RCC 7860 (cell line): ENCODE results near the gene TFAM.

Experiments used
- DNase-seq: peaks from one replicate; pipeline ENCODE4 v3.0.0-alpha.2; 2015; ENCODE audit warnings: low spot score
- FAIRE-seq: peaks from 2 replicates; lab custom pipeline; 2012; peaks lifted over from hg19 to GRCh38; lab: Jason Lieb, UNC

Gene TFAM

DNA sequence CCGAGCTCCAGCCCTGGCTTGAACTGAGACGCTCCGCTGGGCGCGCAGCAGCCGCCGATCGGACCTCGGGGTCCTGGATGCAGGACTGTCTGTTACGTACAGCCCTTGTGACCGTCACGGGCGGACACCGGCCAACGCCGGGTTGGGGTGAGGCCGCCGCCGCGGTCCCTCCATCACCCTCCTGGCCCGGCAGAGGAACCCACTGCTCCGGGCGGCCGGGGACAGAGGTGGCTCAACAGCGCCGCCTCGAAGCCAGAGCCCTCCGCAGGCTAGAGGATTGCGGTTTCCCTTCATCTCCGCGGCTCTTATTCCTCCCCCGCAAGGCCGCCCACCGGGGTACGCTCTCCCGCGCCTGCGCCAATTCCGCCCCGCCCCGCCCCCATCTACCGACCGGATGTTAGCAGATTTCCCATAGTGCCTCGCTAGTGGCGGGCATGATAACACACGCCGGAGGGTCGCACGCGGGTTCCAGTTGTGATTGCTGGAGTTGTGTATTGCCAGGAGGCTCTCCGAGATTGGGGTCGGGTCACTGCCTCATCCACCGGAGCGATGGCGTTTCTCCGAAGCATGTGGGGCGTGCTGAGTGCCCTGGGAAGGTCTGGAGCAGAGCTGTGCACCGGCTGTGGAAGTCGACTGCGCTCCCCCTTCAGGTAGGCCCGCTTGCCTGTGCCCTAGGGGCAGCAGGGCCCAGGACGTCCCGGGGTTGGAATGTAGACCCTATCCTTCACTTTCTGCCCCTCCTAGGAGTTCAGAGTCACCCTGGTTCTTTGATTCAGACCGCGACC, at the start of gene TFAM:
TSS of gene TFAM (plus strand) at position 412 of the 785 bp plus-strand sequence. CDS start at position 550, 138 bp downstream.
- peak; percentile 68 for FAIRE-seq
- peak; percentile 86 for DNase-seq

DNA sequence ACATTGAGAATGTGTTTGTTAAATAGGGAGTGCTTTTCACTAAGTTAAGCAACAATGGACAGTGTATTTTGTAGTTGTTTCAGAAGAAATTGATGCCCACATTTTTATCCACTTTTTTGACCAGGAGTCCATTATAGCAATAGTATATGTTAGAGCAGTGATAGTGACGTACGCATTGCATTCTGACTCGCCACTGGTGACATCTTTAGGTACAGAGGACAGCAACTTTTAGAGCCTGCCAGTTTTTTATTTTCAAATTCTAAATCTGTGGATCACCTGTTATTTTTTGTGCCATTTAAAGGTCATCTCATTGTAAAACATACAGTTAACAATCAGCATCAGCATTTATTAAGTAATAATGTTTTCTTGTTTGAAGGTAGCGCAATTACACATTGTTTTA, 49.0 kb upstream of the TFAM start:
- FAIRE-seq, result no peak

DNA sequence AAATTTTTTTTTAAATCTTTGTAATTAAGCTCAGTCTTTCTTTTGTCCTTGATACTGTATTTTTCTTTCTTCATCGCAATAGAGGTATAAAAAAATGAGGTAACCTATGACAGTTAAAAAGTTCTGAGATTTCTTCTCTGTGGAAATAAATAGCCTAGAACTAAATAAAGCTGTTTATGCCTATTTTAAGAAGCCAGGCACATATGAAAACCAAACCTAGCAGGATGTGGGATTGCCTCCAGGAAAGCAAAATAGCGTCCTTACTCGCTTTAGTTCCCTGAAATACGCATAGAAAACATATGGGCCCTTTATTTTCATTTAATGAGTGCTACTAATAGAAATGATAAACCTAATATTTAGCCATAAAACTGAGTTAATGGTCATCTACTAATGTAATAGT, 43.8 kb upstream of the TFAM start:
- no peak for DNase-seq
- no peak for FAIRE-seq

More for the DNA sequence above, 49.0 kb upstream of the TFAM start:
- no peak for DNase-seq

DNA sequence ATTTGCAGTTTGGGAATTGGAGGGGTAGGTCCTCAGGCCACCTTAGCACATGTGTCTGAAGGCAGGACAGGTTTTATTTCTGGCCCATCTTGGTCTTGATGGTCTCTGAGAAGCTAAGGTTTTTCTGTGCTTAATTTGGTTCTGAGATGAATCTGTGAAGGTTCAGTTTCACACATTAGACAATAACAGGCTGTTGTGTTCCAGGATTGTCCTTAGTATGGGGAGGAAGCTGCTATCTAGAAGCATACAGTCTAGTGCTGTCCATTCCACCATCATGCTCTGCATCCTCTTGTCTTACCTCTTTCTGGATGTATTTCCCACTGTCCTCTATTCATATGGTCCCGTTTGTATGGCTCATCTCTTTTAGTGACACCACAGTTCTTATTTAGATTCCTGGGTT, 43.3 kb upstream of the TFAM start:
- DNase-seq (no peak), FAIRE-seq (no peak)

DNA sequence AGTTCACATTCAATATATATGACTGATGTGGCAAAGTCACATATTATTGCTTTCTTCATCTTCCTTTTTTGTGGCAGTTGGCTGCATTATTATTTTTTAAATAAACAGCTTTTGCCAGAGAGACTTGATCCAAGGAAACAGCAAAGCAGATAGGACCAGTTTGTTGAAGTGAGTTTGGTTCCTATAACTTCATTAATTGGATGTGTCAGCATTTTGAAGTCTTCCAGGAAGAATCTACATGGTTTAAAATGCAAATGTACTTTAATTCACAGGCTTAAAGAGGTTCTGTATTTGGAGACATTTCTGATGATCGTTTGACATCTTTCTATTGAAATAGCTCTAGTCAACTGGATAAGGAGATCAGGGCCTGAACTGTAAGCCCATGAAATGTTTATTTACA, 37.2 kb upstream of the TFAM start:
- FAIRE-seq (no peak), DNase-seq (no peak)

DNA sequence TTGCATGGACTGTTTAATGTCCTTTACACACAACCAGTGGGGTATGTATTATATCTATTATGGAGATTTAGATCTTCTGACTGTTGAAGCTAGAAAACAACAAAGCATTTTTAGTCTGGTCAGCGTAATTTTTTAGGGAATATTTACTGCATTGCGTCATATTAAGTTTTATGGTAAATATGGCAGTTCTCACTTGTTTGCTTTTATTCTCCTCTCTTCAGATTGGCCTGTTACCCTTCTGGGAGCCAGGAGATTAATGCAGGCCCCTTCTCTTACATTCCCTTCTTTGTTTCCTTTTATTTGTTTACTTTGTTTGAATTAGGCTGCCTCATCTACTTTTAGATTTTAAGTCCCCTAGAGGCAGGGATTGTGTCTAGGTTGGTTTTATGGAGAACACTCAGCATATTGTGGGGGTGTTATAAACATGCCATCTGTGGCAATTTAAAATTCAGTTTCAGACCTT, 36.6 kb upstream of the TFAM start:
- DNase-seq (no peak), FAIRE-seq (no peak)

DNA sequence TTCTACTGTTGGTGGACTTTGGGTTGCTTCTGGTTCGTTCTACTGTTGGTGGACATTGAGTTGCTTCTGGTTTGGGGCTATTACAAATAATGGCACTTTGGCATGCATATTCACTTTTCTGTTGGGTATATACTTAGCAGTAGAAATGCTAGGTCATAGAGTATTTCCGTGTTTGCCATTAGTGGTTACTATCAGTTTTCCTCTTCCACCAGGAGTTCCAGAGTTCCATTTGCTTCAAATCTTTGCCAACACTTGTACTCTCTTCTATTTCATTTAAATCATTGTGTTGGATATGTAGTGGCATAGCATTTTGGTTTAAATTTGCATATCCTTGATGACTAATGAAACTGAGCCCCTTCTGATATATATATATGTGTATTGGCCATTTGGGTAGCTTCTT, 35.2 kb upstream of the TFAM start:
- DNase-seq (no peak), FAIRE-seq (no peak)

DNA sequence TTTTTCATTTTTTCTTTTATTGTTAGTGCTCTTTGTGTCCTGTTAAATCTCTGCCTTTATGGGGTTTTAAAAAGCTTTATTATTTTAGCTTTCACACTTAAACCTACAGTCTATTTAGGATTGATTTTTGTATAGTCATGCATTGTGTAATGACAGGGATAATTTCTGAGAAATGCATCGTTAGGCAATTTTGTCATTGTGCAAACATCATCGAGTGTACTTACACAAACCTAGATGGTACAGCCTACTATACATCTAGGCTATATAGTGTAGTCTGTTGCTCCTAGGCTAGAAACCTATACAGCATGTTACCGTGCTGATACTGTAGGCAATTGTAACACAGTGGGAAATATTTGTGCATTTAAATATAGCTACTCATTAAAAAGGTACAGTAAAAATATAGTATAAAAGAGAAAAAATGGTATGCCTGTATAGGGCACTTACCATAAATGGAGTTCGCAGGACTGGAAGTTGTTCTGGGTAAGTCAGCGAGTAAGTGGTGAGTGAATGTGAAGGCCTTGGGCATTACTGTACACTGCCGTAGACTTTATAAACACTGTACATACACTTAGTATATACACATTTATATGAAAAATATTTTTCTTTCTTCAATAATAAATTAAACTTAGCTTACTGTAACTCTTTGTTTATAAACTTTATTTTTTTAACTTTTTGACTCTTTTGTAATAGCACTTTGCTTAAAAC, 34.4 kb upstream of the TFAM start:
- DNase-seq (no peak), FAIRE-seq (peak; percentile 70)

DNA sequence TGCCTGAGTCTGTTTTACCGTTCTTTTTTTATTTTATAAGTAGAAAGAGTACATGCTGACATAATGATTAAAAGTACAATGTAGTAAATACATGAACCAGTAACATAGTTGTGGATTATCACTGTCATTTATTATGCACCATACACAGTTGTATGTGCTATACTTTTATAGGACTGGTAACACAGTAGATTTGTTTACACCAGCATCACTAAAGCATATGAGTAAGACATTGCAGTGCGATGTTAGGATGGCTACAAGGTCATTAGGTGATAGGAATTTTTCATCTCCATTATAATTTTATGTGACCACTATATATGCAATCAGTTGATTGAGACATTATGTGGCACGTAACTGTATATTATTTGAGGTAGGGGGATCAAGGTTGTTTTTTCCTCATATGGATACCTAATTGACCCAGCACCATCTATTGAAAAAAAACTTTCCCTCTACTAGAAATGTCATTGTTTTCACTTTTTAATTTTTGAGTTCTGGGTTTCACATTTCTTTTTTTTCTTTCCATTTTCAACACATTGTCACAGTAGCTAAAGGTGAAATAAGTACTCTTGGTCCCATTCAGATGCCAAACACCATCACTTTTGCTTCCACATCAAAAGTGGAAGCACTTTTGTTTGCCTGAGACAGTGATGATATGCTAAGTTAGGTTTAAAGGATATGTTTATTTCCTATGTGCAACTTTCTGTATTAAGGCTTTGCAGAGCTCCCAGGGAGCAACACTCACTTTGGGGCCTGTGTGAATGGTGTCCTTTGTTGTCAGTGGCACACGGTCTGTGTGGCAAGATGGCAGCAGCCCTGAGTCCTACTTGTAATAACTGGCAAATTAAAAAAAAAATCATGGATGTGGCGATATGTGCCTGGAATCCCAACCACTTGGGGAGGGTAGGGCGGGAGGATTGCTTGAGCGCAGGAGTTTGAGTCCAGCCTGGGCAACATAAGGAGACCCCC, 33.3 kb upstream of the TFAM start:
- DNase-seq, result no peak

DNA sequence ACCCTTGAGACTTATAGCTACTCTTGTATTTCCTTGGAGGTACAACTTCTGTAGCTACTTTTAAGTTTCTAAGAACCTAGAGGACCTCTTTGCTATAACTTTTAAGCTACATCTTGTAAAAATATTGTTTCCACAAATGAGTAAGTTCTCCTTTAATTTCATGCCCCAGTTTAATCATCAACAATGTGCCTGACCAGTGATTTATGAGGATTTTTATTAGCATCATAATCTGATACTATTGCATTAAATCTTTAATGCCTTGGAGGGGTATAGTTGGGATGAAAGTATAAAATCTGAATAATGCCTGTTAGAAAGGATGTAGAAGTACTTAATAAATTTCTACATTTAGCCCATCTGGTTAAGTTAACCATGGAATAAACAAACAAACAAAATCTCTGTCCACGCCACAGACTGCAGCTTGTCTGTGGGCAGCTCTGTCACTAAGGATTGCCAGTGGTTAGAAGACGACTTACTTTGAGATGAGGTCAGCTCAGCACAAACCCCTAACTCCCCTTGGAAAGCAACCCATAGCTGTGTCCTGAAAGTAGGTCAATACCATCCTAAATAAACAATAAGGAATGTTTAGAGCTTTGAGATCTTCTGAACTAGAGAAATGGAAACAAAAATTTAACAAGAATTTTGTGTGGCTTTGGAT, 32.1 kb upstream of the TFAM start:
- FAIRE-seq, result no peak
- DNase-seq, result no peak

More for the DNA sequence above, 33.3 kb upstream of the TFAM start:
- no peak for FAIRE-seq

DNA sequence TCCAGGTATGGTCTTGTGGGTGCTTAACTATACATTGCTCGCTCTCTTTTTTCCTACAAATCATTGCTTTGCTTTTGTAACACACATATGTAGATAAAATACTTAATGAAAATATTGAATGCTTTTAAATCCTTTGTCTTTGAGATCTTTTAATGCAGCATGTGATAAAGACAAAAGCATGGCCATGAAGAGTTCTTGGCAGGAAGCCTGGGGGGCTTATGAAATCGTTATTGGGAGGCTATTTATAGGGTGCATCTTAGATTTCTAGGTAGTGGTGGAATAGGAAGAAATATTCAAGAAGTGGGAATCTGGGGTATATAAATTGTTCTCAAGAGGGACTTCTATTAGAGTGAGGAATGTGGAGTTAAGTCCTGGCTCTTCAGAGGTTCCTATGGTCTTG, 28.5 kb upstream of the TFAM start:
- no peak for FAIRE-seq
- DNase-seq, result no peak

DNA sequence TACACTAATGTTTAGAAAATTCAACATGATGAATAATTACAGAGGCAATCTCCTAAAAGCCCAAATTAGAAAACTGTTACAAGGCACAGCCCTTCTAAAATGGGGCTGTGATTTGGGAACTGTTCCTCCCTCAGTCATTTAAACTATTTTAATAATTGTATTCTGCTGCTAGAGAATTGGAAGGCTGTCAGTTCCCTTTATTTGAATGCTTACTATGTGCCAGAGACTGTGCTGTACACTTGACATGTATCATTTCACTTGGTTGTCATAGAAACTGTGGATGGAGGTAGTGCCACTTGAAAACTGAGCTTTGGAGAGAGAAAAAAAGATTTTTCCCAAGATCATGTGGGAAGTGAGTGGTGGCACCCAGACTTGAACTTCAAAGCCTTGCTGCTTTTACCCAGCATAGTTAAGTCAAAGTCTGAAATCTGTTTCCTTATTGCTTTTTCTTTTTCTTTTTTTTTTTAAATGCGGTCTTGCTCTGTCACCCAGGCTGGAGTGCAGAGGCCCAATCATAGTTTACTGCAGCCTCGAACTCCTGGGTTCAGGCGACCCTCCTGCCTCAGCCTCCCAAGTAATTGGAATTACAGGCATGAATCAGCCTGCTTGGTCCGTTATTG, 26.8 kb upstream of the TFAM start:
- FAIRE-seq (no peak), DNase-seq (no peak)

DNA sequence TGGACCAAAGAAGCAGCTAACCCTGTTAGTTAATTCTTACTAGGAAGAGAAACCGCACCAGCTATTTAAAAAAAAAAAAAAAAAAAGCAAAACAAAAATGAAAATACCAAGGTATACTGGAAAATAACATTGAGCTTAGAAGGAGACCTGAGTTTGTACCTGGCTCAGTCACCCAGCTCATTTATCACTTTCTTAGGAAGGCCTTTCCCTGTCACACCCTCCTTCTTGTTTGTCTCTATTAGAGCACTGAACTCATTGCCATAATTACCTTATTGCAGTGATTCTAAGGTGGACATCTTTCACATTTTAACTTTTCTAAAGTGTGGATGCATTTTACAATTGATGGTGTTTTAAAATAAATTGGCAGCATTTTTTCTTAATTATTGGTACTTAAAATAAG, 26.3 kb upstream of the TFAM start:
- DNase-seq (no peak), FAIRE-seq (no peak)

DNA sequence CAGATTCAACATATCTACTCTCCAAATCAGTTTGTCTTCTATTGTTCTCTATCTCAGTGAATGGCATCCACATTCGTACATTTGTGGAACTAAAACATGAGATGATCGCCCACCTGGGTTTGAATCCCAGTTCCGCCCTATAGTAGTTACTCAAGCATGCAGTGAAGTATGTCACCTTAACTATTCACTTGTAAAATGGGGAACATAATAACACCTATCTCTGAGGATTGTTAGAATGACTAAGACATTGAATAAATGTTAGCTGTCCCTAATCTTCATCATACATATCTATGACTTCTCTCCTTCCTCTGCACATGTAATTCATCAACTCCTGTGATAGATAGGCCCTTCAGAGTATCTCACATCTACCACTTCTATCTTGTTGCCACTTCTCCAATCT, 25.7 kb upstream of the TFAM start:
- no peak for DNase-seq
- FAIRE-seq, result no peak

DNA sequence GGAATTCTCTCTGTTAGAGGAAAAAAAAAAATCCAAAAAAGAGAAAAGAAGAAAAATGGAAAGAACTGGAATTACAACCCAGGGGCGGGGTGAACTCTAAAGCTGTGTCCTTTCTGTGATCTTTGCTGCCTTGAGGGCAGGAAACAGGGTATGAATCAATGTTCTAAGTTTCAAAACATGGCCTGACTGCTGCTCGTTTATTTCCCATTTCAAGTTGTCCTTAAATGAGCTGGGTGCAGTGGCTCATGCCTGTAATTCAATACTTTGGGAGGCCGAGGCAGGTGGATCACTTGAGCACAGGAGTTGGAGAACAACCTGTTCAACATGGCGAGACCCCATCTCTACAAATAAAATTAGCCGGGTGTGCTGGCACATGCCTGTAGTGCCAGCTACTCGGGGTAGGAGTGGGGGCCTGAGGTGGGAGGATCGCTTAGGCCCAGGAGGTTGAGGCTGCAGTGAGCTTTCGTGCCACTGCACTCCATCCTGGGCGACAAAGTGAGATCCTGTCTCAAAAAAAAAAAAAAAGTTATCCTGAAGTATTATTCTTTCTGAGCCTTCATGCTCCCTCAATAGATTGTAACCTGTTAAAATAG, 24.7 kb upstream of the TFAM start:
- FAIRE-seq, result no peak
- no peak for DNase-seq

DNA sequence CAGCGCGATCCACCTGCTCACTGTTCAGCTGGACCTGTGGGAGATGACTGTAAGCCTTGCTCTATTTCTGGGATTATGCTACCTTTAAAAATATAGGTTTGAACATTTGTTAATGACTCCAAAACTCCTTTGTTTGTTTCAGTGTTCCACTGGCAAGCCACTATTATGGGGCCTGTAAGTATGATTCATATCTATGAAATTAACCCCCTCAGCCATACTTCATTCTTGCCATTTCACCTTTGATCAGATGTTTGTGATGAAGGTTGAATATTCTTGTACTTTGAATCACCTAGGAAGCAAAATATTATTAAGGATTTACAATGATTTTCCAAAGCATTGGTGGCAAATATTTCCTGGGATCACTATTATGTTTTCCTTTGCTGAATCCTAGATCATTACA, 23.9 kb upstream of the TFAM start:
- FAIRE-seq (no peak), DNase-seq (no peak)

DNA sequence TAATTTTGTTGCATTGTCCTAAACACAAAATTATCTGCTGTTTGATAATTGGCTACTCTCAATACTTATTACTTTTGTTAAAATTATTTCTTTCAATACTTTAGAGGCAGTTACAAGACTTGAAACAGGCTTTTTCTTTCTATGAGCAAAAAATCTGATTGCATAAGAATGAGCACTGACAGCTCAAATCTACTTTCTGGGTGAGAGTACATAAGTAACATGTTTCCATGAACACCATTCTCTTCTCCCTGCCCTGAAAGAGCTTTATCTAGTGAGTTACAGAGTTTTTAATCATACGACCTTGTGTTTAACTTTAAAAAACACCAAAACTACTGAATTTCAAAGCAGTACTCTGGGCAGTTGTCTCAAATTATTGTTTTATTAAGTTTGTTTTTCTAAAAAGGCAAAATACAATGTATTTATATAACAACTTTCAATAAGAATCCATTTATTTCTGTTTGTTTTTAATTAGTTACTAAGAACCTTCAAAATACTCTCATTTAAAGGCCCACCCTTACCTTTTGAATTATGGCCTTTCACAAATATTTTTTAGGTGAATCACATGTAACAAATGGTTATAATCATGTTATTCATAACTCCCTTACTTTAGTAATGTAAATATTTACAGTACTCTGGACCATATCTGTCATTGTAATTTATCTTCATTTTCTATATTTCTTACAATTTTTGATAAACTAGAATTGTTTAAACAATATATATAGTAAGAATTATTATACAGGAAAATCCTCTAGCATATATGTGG, 23.0 kb upstream of the TFAM start:
- peak; percentile 54 for FAIRE-seq
- DNase-seq, result no peak

DNA sequence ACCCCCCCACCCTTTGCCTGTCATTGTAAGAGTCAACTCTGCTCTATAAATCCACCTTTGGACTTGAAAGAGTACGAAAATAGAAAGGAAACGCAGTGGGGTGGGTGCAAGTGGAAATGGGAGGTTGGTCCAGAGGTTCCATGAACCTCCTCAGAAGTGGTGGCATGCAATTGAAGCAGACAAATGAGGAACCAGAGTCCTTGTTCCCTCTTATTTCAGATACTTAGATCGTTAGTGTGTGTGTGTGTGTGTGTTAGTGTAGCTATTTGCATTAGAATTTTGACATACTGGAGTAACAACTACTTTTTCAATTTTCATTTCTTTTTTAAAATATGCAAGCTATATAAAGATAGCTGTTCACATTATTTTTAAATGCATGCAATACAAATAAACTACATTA, 18.1 kb upstream of the TFAM start:
- FAIRE-seq (no peak), DNase-seq (no peak)

DNA sequence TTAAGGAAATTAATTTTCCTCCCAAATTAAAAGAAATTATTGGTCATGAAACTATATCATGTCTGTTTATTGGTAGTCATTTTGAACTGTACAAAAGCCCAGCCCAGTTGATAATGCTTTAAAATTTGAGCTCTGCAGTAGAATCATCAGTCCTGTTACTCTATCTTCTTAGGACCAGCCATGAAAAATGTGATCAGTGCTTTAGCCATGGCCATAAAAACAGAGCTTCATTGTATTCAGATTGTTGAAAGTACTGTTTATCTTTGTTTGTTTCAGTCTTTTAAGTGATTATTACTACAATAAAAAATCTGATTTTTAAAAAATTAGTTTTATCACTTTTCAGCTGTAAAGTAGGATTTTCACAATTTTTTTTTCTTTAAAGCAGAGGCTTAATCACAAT, 13.7 kb upstream of the TFAM start:
- DNase-seq (no peak), FAIRE-seq (no peak)
